HFF-Myc (cell line): ENCODE results near the gene S100A14.
"Not testable (repeated sequence)": the region's sequence is repeated elsewhere in the genome, so short reads cannot be mapped to it uniquely, and the experiment has no call there.

ENCODE experiments used
- DNase-seq: peaks from one replicate; pipeline ENCODE4 v3.0.0-alpha.2; 2011; ENCODE audit warnings: low read depth; ENCODE audit errors: extremely low read depth
- H3K4me3 ChIP-seq: replicated peaks from 2 replicates; pipeline ENCODE4 v1.5.1; 2011; ENCODE audit warnings: low read depth, mild to moderate bottlenecking, control low read depth, low read length
- CTCF ChIP-seq: IDR thresholded peaks from 2 replicates; pipeline ENCODE4 v1.5.1; 2012; ENCODE audit warnings: mild to moderate bottlenecking, low read depth, low read length, control low read depth; ENCODE audit errors: missing control alignments

The S100A14 gene

DNA sequence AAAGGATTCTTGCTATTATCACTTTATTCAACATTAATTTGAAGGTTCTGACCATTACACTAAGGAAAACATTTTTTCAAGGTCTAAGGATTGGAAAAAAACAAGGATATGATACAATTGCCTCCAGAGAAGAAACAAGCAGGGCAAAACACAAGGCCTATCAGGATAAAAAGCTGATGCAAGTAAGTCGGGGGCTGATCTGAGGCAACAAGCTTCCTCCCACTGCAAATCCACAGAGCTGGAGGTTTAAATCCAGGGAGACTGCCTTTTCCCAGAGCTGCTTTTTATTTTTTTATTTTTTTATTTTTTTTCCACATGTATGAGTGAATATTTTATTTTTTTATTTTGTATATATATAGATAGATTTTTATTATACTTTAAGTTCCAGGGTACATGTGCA is 31.1 kb downstream of the S100A14 start:
- no peak for TF ChIP-seq CTCF

DNA sequence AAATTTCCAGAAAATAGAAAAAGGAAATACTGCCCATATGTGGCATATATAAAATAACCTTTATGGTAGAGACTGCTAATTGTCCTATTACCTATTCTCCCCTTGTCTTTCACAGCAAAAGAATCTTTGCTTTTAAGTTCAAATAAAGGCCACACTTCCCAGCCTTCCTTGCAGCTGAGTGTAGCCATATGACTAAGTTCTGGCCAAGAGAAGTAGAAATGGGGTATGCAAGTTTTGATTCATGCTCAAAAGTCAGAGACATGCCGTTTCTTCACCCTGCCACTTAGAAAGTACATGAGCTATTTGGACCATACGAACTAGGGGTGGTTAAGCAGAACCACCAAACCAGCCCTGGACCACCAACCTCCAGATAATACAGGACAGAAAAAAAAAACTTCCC is 32.1 kb downstream of the S100A14 start:
- no peak for TF ChIP-seq CTCF

More for the DNA sequence above, 31.1 kb downstream of the S100A14 start:
- H3K4me3 ChIP-seq: no peak overlapping the region
- no peak for DNase-seq

DNA sequence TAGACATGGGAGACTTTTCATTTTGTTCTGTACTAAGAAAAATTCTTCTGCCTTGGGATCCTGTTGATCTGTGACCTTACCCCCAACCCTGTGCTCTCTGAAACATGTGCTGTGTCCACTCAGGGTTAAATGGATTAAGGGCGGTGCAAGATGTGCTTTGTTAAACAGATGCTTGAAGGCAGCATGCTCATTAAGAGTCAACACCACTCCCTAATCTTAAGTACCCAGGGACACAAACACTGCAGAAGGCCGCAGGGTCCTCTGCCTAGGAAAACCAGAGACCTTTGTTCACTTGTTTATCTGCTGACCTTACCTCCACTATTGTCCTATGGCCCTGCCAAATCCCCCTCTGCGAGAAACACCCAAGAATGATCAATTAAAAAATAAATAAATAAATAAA is 32.6 kb downstream of the S100A14 start:
- not testable (repeated sequence) for H3K4me3 ChIP-seq, DNase-seq

More for the DNA sequence above, 32.1 kb downstream of the S100A14 start:
- DNase-seq: no peak
- H3K4me3 ChIP-seq: no peak overlapping the region

- DNase-seq, H3K4me3 ChIP-seq: not testable (repeated sequence)
Observed at GRCh38 chr1:153582836-153583235, 33.3 kb downstream of the S100A14 start.

DNA sequence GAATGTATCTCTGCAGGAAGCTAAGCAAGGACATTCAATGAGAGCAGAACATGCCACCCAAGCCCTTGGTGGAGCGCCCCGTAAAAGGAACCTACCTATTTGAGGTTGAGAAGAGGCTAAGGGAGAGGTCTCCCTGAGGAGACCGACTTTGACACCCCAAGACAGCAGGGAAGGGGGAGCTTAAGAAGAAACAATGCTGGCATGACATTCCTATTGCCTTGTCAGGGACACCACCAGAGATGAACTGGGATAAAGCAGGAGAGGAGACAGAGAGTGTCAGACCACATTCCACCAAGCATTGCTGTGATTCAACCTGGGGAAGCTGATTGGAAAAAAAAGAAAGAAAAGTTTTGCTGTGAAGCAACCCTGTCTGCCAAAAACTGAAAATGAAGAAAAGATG is 37.2 kb downstream of the S100A14 start:
- no peak for DNase-seq
- TF ChIP-seq CTCF: no peak
- no peak overlapping the region for H3K4me3 ChIP-seq

GRCh38 chr1:153578490-153578889 is 37.6 kb downstream of the S100A14 start:
- no peak for DNase-seq
- no peak for TF ChIP-seq CTCF
- H3K4me3 ChIP-seq: no peak overlapping the region

DNA sequence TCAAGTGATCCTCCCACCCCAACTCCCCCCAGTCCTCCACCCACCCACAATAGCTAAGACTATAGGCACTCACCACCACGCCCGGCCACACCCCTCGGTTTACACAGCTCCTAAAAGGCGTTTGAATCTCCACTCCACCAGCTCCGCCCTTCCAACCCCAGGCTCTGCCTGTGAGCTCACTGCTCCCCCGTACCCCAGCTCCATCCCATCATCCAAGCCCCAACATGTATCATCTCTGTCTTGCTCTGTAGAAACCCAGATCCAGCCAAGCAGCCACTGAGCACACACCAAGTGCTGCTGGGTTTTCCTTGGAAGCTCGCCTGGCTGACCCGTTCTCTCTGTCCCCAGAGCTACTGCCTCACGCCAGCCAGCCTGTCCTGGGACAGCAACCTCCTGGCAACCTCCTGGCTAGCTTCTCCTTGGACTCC is 38.5 kb downstream of the S100A14 start:
- no peak for DNase-seq
- no peak for TF ChIP-seq CTCF
- H3K4me3 ChIP-seq: no peak overlapping the region

- no peak for TF ChIP-seq CTCF
Observed at GRCh38 chr1:153577138-153577537, 39.0 kb downstream of the S100A14 start.

DNA sequence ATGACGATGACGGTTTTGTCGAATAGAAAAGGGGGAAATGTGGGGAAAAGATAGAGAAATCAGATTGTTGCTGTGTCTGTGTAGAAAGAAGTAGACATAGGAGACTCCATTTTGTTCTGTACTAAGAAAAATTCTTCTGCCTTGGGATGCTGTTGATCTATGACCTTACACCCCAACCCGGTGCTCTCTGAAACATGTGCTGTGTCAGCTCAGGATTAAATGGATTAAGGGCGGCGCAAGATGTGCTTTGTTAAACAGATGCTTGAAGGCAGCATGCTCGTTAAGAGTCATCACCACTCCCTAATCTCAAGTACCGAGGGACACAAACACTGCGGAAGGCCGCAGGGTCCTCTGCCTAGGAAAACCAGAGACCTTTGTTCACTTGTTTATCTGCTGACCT is 40.6 kb downstream of the S100A14 start:
- DNase-seq, H3K4me3 ChIP-seq: not testable (repeated sequence)

More at GRCh38 chr1:153577138-153577537, 39.0 kb downstream of the S100A14 start:
- no peak for DNase-seq
- H3K4me3 ChIP-seq: no peak overlapping the region

DNA sequence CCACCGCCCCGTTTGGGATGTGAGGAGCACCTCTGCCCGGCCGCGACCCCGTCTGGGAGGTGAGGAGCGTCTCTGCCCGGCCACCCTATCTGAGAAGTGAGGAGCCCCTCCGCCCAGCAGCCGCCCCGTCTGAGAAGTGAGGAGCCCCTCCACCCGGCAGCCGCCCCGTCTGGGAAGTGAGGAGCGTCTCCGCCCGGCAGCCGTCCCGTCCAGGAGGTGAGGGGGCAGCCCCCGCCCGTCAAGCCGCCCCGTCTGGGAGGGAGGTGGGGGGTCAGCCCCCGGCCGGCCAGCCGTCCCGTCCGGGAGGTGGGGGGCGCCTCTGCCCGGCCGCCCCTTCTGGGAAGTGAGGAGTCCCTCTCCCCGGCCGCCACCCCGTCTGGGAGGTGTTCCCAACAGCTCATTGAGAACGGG is 41.0 kb downstream of the S100A14 start:
- not testable (repeated sequence) for H3K4me3 ChIP-seq, DNase-seq
